Thymus (tissue), 11 donors: Measurements from ENCODE around the gene ANKS3. TPM values are rescaled to one million over a fixed set of nuclear protein-coding genes. Genes with fewer than 3 reads are reported as not detected.

Experiments
- DNase-seq, 9 donors: peaks; one replicate each; pipeline ENCODE4 v3.0.0-alpha.2; 2013; ENCODE audit warnings: low spot score in 9 of 9, low read depth in 6 of 9, missing footprints in 1 of 9
- H3K27ac ChIP-seq, 2 donors: one replicate each; pipeline ENCODE4 v1.5.1; 2013; ENCODE audit warnings: control low read depth in 1 of 2, low read depth in 1 of 2, low read length in 1 of 2, mild to moderate bottlenecking in 1 of 2, moderate library complexity in 1 of 2
- H3K27me3 ChIP-seq, 2 donors: one replicate each; pipeline ENCODE4 v1.5.1; 2013; ENCODE audit warnings: low read length in 1 of 2; ENCODE audit not compliant: control insufficient read depth in 2 of 2, insufficient read depth in 1 of 2
- H3K36me3 ChIP-seq, 2 donors: one replicate each; pipeline ENCODE4 v1.5.1; 2013; ENCODE audit warnings: low read length in 1 of 2, mild to moderate bottlenecking in 1 of 2, moderate library complexity in 1 of 2; ENCODE audit not compliant: control insufficient read depth in 2 of 2, insufficient read depth in 2 of 2
- H3K4me1 ChIP-seq, 2 donors: one replicate each; pipeline ENCODE4 v1.5.1; 2013; ENCODE audit warnings: low read length in 2 of 2; ENCODE audit not compliant: control insufficient read depth in 2 of 2, insufficient read depth in 2 of 2
- H3K4me3 ChIP-seq, 2 donors: one replicate each; pipeline ENCODE4 v1.5.1; 2013; ENCODE audit warnings: low read length in 2 of 2, control low read depth in 1 of 2, mild to moderate bottlenecking in 1 of 2
- H3K9me3 ChIP-seq, 2 donors: one replicate each; pipeline ENCODE4 v1.5.1; 2013; ENCODE audit warnings: low read length in 1 of 2, mild to moderate bottlenecking in 1 of 2; ENCODE audit not compliant: control insufficient read depth in 2 of 2, insufficient read depth in 1 of 2
- WGBS: extraction: QIAGEN DNeasy Blood & Tissue Kit; methylation state at CpG from one replicate; pipeline ENCODE4 v1.1.7; 2013; 5-methylcytosine and 5-hydroxymethylcytosine counted together
- polyA plus RNA-seq: library from polyadenylated mRNA; stranded (reverse); fragments of 200-250 nt; gene quantifications from one replicate; pipeline ENCODE4 v1.2.3, GENCODE V29; 2013
- total RNA-seq: library from RNA; stranded (reverse); fragments of 120-200 nt; gene quantifications from one replicate; pipeline ENCODE4 v1.2.4, GENCODE V29; 2013
- donor health status: healthy.

ANKS3 gene
- total and polyA plus RNA-seq, 2 donors, result 9.8 to 34.0 TPM

DNA sequence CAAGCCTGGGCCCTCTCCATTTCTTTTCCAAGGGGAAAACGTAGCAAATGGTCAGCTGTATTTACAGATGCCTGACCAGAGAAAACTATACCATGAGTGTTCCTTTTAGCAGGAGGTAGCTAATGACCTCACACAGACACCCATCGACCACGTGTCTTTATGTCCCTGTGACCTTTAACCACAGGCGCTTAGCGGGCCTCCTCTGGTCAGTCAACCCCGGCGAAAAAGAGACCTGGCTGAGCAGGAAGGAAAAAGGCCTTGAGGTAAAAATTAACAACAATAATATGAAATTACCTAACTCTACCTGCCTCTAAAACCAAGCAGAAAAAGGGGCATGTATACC lies 31.6 kb downstream of the ANKS3 start:
- no peaks in the 10 kb centered on the region for H3K4me1 ChIP-seq
- H3K4me3 ChIP-seq, result no peak overlapping the region
- H3K36me3 ChIP-seq, result peaks cover 49 to 55% of the 10 kb centered on the region in 2 donors
- H3K9me3 ChIP-seq, result no peaks in the 10 kb centered on the region
- no peak overlapping the region for H3K27ac ChIP-seq
- 97% methylated on average over 7 of the region's 7 CpGs for WGBS
- DNase-seq, result no peak
- no peaks in the 10 kb centered on the region for H3K27me3 ChIP-seq

DNA sequence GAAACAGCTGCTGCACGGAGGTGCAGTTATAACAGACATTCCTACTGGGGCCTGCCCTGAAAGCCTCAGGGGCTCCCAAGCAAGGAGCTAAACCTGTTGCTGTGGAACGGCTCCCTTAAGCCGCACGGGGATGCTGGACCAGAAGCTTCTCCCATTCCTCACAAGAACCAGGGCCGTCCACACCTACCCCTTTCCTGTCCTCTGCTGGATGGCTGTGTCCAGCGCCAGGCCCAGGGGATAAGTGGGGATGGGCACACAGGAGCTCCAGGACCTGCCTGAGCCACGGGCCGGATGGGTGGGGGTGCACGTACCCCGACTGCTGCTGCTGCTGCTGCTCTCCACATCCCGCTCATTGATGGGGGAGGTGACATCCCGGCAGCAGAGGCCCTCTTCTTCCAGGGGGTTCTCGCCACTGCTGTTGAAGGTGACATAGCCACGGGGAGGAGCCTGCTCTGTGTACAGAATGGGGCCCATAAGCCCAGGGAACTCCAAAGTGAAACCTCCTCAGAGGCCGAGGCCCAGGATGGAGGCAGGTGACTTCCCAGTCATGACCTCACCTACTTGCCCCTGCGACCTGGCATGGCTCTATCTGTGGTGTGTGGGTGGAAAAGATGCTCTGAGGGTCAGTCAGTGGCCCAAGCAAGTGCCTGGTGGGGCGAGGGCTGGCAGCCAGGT lies 32.1 kb downstream of the ANKS3 start:
- Histone ChIP-seq H3K4me3 (no peak overlapping the region), H3K4me1 (no peaks in the 10 kb centered on the region), H3K9me3 (no peaks in the 10 kb centered on the region), H3K27me3 (no peaks in the 10 kb centered on the region), H3K27ac (no peak overlapping the region), H3K36me3 (peaks cover 55 to 58% of the 10 kb centered on the region in 2 donors)
- no peak for DNase-seq
- 96% methylated on average over 17 of the region's 17 CpGs for WGBS

DNA sequence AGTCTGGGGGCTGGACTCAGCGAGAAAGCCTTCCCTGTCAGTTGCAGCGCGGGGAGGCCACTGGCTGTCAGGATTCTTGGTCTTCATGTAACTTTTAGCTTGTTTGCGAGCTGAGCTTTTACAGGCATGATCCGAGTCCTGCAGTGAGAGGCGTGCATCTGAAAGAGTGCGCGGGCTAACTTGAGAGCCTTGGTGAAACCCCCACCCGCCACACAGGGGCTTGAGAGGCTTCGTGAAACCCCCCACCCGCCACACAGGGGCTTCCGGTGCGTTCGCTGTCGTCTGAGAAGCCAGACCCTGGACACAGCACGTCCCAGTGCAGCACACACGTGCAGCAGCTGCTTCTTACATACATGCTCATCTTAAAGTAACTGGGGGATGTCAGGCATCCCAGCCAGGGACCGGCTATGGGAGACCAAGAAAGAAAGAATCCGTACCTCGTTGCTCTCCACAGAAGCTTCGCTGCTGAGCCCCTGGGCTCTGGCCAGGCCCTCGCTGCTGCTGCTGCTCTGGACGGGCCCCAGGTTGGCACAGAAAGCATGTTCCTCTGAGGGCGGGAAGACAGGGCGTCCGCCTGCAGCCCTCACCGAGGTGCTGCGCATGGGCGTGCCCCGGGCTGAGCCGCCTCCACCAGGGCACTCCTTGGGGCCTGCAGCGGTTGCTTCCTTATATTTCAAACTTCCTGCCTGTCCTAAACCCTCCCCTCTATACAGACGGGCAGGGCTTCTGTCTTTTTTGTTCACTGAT lies 32.9 kb downstream of the ANKS3 start:
- H3K27me3 ChIP-seq, result no peaks in the 10 kb centered on the region
- peaks cover 59 to 63% of the 10 kb centered on the region in 2 donors for H3K36me3 ChIP-seq
- H3K27ac ChIP-seq, result no peak overlapping the region
- H3K4me1 ChIP-seq, result no peaks in the 10 kb centered on the region
- no peaks in the 10 kb centered on the region for H3K9me3 ChIP-seq
- WGBS, result 95% methylated on average over 33 of the region's 33 CpGs
- DNase-seq, result no peak
- H3K4me3 ChIP-seq, result no peak overlapping the region

GRCh38 chr16:4700380-4700996 lies 33.6 kb downstream of the ANKS3 start:
- no peaks in the 10 kb centered on the region for H3K4me1 ChIP-seq
- DNase-seq, result no peak
- WGBS, result 95% methylated on average over 13 of the region's 13 CpGs
- H3K27me3 ChIP-seq, result no peaks in the 10 kb centered on the region
- no peaks in the 10 kb centered on the region for H3K9me3 ChIP-seq
- H3K4me3 ChIP-seq, result no peak overlapping the region
- no peak overlapping the region for H3K27ac ChIP-seq
- peaks cover 66 to 69% of the 10 kb centered on the region in 2 donors for H3K36me3 ChIP-seq

- H3K4me3 ChIP-seq, result no peak overlapping the region
- peaks cover 63 to 72% of the 10 kb centered on the region in 2 donors for H3K36me3 ChIP-seq
- H3K27me3 ChIP-seq, result no peaks in the 10 kb centered on the region
- 96% methylated on average over 19 of the region's 19 CpGs for WGBS
- H3K27ac ChIP-seq, result no peak overlapping the region
- no peak for DNase-seq
- H3K4me1 ChIP-seq, result peaks cover 0 to 4% of the 10 kb centered on the region in 2 donors
- H3K9me3 ChIP-seq, result no peaks in the 10 kb centered on the region
Measured at GRCh38 chr16:4699046-4699556, 35.0 kb downstream of the ANKS3 start.

- no peak overlapping the region for H3K27ac ChIP-seq
- DNase-seq, result no peak
- no peak overlapping the region for H3K4me3 ChIP-seq
- no peaks in the 10 kb centered on the region for H3K9me3 ChIP-seq
- H3K27me3 ChIP-seq, result no peaks in the 10 kb centered on the region
- H3K4me1 ChIP-seq, result peaks cover 0 to 4% of the 10 kb centered on the region in 2 donors
- 98% methylated on average over 36 of the region's 36 CpGs for WGBS
- peaks cover 59 to 68% of the 10 kb centered on the region in 2 donors for H3K36me3 ChIP-seq
Measured at GRCh38 chr16:4698321-4699045, 35.6 kb downstream of the ANKS3 start.

GRCh38 chr16:4697848-4698291 lies 36.2 kb downstream of the ANKS3 start:
- no peak for DNase-seq
- H3K36me3 ChIP-seq, result peaks cover 59 to 68% of the 10 kb centered on the region in 2 donors
- H3K9me3 ChIP-seq, result no peaks in the 10 kb centered on the region
- H3K4me1 ChIP-seq, result peaks cover 3 to 5% of the 10 kb centered on the region in 2 donors
- H3K27ac ChIP-seq, result no peak overlapping the region
- H3K27me3 ChIP-seq, result no peaks in the 10 kb centered on the region
- WGBS, result 97% methylated on average over 9 of the region's 9 CpGs
- H3K4me3 ChIP-seq, result no peak overlapping the region

DNA sequence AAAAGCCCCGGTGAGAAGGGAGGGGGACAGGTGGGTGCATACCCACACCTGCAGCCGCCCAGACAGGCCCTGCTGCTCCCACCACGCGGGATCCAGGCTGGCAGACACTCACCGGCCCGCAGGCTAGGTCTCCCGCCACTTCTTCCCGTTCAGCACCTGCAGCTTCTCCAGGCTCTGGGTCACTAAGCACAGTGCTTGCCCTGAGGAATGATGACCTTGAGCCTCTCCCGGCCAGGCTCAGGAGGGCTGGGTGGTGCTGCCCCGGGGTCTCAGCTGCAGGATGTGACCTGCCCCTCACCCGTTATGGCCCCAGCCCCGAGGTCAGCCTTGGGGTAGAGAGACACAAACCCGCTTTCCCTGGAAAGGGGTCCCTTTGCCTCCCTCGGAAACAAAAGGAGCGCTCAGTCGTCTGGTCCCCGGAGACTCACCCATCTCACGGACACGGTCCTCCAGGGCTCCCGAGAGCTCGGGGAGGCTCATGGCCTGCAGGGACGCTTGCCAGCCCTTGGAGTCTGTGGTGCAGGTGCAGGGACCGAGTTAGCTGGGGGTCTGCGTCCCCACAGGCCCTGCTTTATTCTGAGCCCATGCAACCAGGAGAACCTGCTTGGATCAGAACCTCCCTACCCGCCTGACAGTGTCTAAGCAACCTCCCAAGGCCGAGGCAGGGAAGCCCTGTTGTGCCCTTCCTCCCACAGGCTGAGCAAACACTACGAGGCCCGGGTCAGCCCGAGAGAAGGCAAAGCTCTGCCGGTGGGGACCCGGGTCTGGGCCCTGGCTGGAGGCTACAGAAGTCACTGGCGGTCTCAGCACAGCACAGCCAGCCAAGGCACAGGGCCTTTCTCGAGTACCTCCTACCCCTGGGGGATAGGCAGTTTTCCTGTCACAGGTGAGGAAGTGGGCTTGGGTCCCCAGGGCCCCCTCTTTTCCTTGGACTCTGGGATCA lies 36.9 kb downstream of the ANKS3 start:
- Histone ChIP-seq H3K36me3 (peaks cover 56 to 65% of the 10 kb centered on the region in 2 donors), H3K27ac (no peak overlapping the region), H3K27me3 (no peaks in the 10 kb centered on the region), H3K4me3 (no peak overlapping the region), H3K9me3 (no peaks in the 10 kb centered on the region), H3K4me1 (peaks cover 10% of the 10 kb centered on the region in 2 donors)
- WGBS, result 95% methylated on average over 33 of the region's 33 CpGs
- DNase-seq, result no peak
